Measurements from ENCODE around the gene ZNF225. TPM values are rescaled to one million over a fixed set of nuclear protein-coding genes. Genes with fewer than 3 reads are reported as not detected.

ZNF225 gene
- total and polyA plus RNA-seq, 9 of the 15 experiments (the other 6 are each of a cell fraction or from before 2014, with no cell fraction given) = 1.4 to 4.2 (median 2.2) TPM

- no peak; the same call in 1 of the 2 replicates for TF ChIP-seq ELF2 (CRISPR knock-in tag; IDR thresholded peaks at IDR 0.05)
- TF ChIP-seq POLR2AphosphoS2 (IDR thresholded peaks at IDR 0.05; ENCODE audit: low read length) = no peak
- TF ChIP-seq PCBP1 (IDR thresholded peaks at IDR 0.05; ENCODE audit: low read depth, low read length, poor library complexity, severe bottlenecking) = no peak
- no peak for TF ChIP-seq RHOXF2B (CRISPR knock-in tag; conservative IDR thresholded peaks at IDR 0.05)
- TF ChIP-seq TARDBP (IDR thresholded peaks at IDR 0.05) = no peak
- no peak for TF ChIP-seq CCAR2 (IDR thresholded peaks at IDR 0.05; ENCODE audit: low read depth, low read length)
- no peak for TF ChIP-seq CEBPG (CRISPR knock-in tag; IDR thresholded peaks at IDR 0.05)
- no peak for TF ChIP-seq CEBPG (tag; conservative IDR thresholded peaks at IDR 0.05 in 1 of 2, IDR thresholded peaks at IDR 0.05 in 1 of 2)
- TF ChIP-seq MCM5 (IDR thresholded peaks at IDR 0.05; ENCODE audit: low read depth) = no peak
- peak; percentile 86 for TF ChIP-seq MTA1 (IDR thresholded peaks at IDR 0.05; ENCODE audit: borderline replicate concordance)
- TF ChIP-seq FOS (IDR thresholded peaks at IDR 0.05; ENCODE audit: extremely low read depth, insufficient read length) = no peak
- TF ChIP-seq NFRKB (IDR thresholded peaks at IDR 0.05; ENCODE audit: low read depth) = no peak
- TF ChIP-seq PHF8 (IDR thresholded peaks at IDR 0.05; ENCODE audit: borderline replicate concordance, low read length) = peak; percentile 80
- no peak for TF ChIP-seq KDM4B (IDR thresholded peaks at IDR 0.05; ENCODE audit: borderline replicate concordance in 2 of 2, low read depth in 1 of 2)
- TF ChIP-seq HIVEP1 (CRISPR knock-in tag; IDR thresholded peaks at IDR 0.05) = no peak
- no peak for TF ChIP-seq PURB (CRISPR knock-in tag; IDR thresholded peaks at IDR 0.05; ENCODE audit: low read depth)
- TF ChIP-seq ZNF134 (CRISPR knock-in tag; conservative IDR thresholded peaks at IDR 0.05) = no peak
- 0 out of 2 replicates have a peak, but pooled peaks have one; percentile 28 for TF ChIP-seq MXI1 (IDR thresholded peaks at IDR 0.05; ENCODE audit: low read depth, low read length)
- TF ChIP-seq ZNF23 (CRISPR knock-in tag; IDR thresholded peaks at IDR 0.05) = no peak
- TF ChIP-seq RAD51 (IDR thresholded peaks at IDR 0.05; ENCODE audit: borderline replicate concordance, low read depth) = no peak
- TF ChIP-seq ZNF253 (CRISPR knock-in tag; conservative IDR thresholded peaks at IDR 0.05) = no peak
- TF ChIP-seq ZNF445 (CRISPR knock-in tag; IDR thresholded peaks at IDR 0.05; ENCODE audit: low read depth) = 0 out of 2 replicates have a peak, but pooled peaks have one; percentile 34
- TF ChIP-seq CHD2 (IDR thresholded peaks at IDR 0.05; ENCODE audit: low read depth, low read length) = peak; percentile 72; the same call in 1 of the 2 replicates
- TF ChIP-seq SIN3A (IDR thresholded peaks at IDR 0.05; ENCODE audit: borderline replicate concordance in 2 of 2, control insufficient read depth in 1 of 2, low read depth in 2 of 2, low read length in 2 of 2) = no peak
- TF ChIP-seq MBD1 (CRISPR knock-in tag; IDR thresholded peaks at IDR 0.05) = no peak
- no peak for TF ChIP-seq USF1 (CRISPR knock-in tag; IDR thresholded peaks at IDR 0.05)
Observed at GRCh38 chr19:44093931-44094765, 19.1 kb upstream of the ZNF225 start, which contains the start of gene ZNF224 (continued).

All from K562 (cell line).